Esophagus muscularis mucosa (tissue), 4 donors: Measurements from ENCODE around the gene NDRG4. TPM values are rescaled to one million over a fixed set of nuclear protein-coding genes. Genes with fewer than 3 reads are reported as not detected.

Experiments
- DNase-seq: peaks from one replicate; pipeline ENCODE4 v3.0.0-alpha.2; 2017; ENCODE audit errors: extremely low spot score
- H3K27ac ChIP-seq, 4 donors: fragments of 200-600 bp; sonication (generic); replicated peaks in 1 of 4; 1 replicate in 3 of 4; 2 replicates in 1 of 4; pipeline ENCODE4 v1.5.1; 2016 to 2019; ENCODE audit warnings: mild to moderate bottlenecking in 1 of 4
- H3K27me3 ChIP-seq, 4 donors: fragments of 200-600 bp; sonication (generic); one replicate each; pipeline versions ENCODE4 v1.5.1 to v1.6.0; 2016 to 2019
- H3K36me3 ChIP-seq, 4 donors: fragments of 200-600 bp; sonication (generic); one replicate each; pipeline ENCODE4 v1.5.1; 2016 to 2019
- H3K4me1 ChIP-seq, 4 donors: fragments of 200-600 bp; sonication (generic); one replicate each; pipeline ENCODE4 v1.5.1; 2016 to 2019
- H3K4me3 ChIP-seq, 4 donors: fragments of 200-600 bp; sonication (generic); 1 replicate in 2 of 4; 2 replicates in 2 of 4; pipeline ENCODE4 v1.5.1; 2016 to 2019; ENCODE audit warnings: mild to moderate bottlenecking in 4 of 4, moderate library complexity in 1 of 4
- H3K9me3 ChIP-seq, 4 donors: fragments of 200-600 bp; sonication (generic); 1 replicate in 3 of 4; 2 replicates in 1 of 4; pipeline ENCODE4 v1.5.1; 2016 to 2019
- EP300 ChIP-seq: sonication (generic); formaldehyde crosslinking; IDR thresholded peaks from one replicate; pipeline ENCODE4 v1.6.1; 2017; ENCODE audit warnings: antibody characterized with exemption
- POLR2A ChIP-seq: fragments of 450-650 bp; IDR thresholded peaks from one replicate; pipeline ENCODE4 v1.6.1; 2017; ENCODE audit warnings: antibody characterized with exemption, moderate library complexity, mild to moderate bottlenecking, low read depth
- POLR2AphosphoS5 ChIP-seq, 2 donors: sonication (generic); formaldehyde crosslinking; IDR thresholded peaks; one replicate each; pipeline ENCODE4 v1.6.1; 2017; ENCODE audit warnings: antibody characterized with exemption in 2 of 2
- WGBS: methylation state at CpG from one replicate; pipeline ENCODE4 v1.1.5; 2018; 5-methylcytosine and 5-hydroxymethylcytosine counted together
- intact Hi-C: fragments of 100-400 bp; cut with DNase I; formaldehyde crosslinking; loops from one replicate; pipeline ENCODE4 v1.15.1; 2023
- total RNA-seq, 4 donors: library from RNA; depleted of rRNA; stranded (reverse); fragments of >200 nt; gene quantifications; one replicate each; pipeline versions ENCODE4 v1.1.0 to v1.2.1, GENCODE V29; 2016
- TF ChIP-seq, protein P1 (sequence below), 3 experiments: fragments of 200-600 bp in 2 of 3; fragments of 450-650 bp in 1 of 3; sonication (generic) in 2 of 3; IDR thresholded peaks; one replicate each; pipeline ENCODE4 v1.5.1; 2017 to 2019; ENCODE audit warnings: antibody characterized with exemption in 3 of 3, mild to moderate bottlenecking in 2 of 3, moderate library complexity in 1 of 3

NDRG4 gene
- total RNA-seq, 4 donors from 2014 or later: 11.1 to 14.8 (median 12.3) TPM

- intact Hi-C loops: no loop called here
- no peaks in the 10 kb centered on the region for H3K9me3 ChIP-seq
- H3K36me3 ChIP-seq: no peaks in the 10 kb centered on the region
- no peak overlapping the region for H3K4me3 ChIP-seq
- H3K27me3 ChIP-seq: peaks cover 0 to 10% (median 0%) of the 10 kb centered on the region in 4 donors
- DNase-seq: no peak
- no peak overlapping the region for H3K27ac ChIP-seq
- TF ChIP-seq POLR2AphosphoS5 (IDR thresholded peaks at IDR 0.05) (no peak), POLR2A (no peak), EP300 (no peak)
- TF ChIP-seq, protein P1, sequence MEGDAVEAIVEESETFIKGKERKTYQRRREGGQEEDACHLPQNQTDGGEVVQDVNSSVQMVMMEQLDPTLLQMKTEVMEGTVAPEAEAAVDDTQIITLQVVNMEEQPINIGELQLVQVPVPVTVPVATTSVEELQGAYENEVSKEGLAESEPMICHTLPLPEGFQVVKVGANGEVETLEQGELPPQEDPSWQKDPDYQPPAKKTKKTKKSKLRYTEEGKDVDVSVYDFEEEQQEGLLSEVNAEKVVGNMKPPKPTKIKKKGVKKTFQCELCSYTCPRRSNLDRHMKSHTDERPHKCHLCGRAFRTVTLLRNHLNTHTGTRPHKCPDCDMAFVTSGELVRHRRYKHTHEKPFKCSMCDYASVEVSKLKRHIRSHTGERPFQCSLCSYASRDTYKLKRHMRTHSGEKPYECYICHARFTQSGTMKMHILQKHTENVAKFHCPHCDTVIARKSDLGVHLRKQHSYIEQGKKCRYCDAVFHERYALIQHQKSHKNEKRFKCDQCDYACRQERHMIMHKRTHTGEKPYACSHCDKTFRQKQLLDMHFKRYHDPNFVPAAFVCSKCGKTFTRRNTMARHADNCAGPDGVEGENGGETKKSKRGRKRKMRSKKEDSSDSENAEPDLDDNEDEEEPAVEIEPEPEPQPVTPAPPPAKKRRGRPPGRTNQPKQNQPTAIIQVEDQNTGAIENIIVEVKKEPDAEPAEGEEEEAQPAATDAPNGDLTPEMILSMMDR (IDR thresholded peaks at IDR 0.05): no peak
- WGBS: 100% methylated on average over 2 of the region's 3 CpGs
- H3K4me1 ChIP-seq: peaks cover 0 to 6% (median 0%) of the 10 kb centered on the region in 4 donors
Measured at GRCh38 chr16:58452640-58453039, 47.3 kb upstream of the NDRG4 start.

GRCh38 chr16:58454178-58454577 lies 45.8 kb upstream of the NDRG4 start:
- TF ChIP-seq POLR2A: no peak
- TF ChIP-seq POLR2AphosphoS5 (IDR thresholded peaks at IDR 0.05): no peak
- TF ChIP-seq, protein P1 (IDR thresholded peaks at IDR 0.05): no peak
- no peak for TF ChIP-seq EP300
- no peak for DNase-seq
- Histone ChIP-seq H3K27me3 (peaks cover 0 to 10% (median 0%) of the 10 kb centered on the region in 4 donors), H3K4me1 (peaks cover 0 to 8% (median 0%) of the 10 kb centered on the region in 4 donors), H3K36me3 (no peaks in the 10 kb centered on the region), H3K4me3 (no peak overlapping the region), H3K9me3 (no peaks in the 10 kb centered on the region), H3K27ac (no peak overlapping the region)
- 88% methylated on average over 2 of the region's 2 CpGs for WGBS
- intact Hi-C loops: no loop called here

DNA sequence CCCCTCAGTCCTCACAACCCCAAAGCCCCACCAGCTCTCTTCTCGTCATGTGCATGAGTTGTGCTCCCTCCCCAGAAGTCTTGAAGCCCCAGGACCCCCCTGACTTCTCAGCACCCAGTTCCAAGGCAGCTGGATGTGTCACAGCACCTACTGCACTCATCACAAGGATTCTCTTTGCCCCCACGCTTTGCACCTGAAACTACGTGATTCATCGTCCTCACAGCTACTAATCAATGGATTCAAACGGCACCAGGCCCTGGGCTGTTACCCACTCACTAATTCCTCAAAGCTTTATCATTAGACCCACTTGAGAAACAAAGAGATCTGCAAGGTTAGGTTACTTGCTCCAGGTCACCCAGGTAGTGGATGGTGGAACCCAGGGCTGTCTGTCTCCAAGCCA lies 45.1 kb upstream of the NDRG4 start:
- DNase-seq: no peak
- intact Hi-C loops: no loop called here
- Histone ChIP-seq H3K4me3 (no peak overlapping the region), H3K27ac (no peak overlapping the region), H3K36me3 (no peaks in the 10 kb centered on the region), H3K9me3 (no peaks in the 10 kb centered on the region), H3K27me3 (peaks cover 0 to 10% (median 0%) of the 10 kb centered on the region in 4 donors), H3K4me1 (peaks cover 0 to 9% (median 0%) of the 10 kb centered on the region in 4 donors)
- TF ChIP-seq POLR2AphosphoS5 (IDR thresholded peaks at IDR 0.05) (no peak), POLR2A (no peak), EP300 (no peak)
- TF ChIP-seq, protein P1 (IDR thresholded peaks at IDR 0.05): no peak
- WGBS: 83% methylated on average over 5 of the region's 5 CpGs

DNA sequence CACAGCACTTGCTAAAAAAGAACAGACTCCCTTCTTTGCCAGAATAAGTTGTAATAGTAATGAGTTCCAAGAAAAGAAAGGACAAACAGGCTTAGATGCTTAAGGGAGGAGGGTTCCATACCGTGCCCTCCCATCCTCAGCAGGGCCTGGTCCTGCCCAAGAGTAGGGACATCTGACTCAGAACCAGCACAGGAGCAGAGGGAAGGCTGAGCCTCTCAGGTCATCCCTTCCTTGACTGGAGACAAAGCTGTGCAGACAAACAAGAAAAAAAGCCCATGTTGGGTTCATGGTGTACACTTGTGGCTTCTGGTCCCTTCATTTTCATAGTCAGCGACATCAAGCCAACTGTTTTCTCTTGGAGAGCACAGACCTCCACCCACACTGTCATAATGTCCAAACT lies 44.2 kb upstream of the NDRG4 start:
- H3K4me3 ChIP-seq: no peak overlapping the region
- H3K36me3 ChIP-seq: no peaks in the 10 kb centered on the region
- no peaks in the 10 kb centered on the region for H3K9me3 ChIP-seq
- H3K27ac ChIP-seq: no peak overlapping the region
- intact Hi-C loops: no loop called here
- 72% methylated on average over 2 of the region's 2 CpGs for WGBS
- no peak for DNase-seq
- peaks cover 0 to 9% (median 0%) of the 10 kb centered on the region in 4 donors for H3K4me1 ChIP-seq
- TF ChIP-seq POLR2AphosphoS5 (IDR thresholded peaks at IDR 0.05): no peak
- TF ChIP-seq, protein P1 (IDR thresholded peaks at IDR 0.05): no peak
- no peak for TF ChIP-seq POLR2A
- no peak for TF ChIP-seq EP300
- H3K27me3 ChIP-seq: peaks cover 0 to 6% (median 0%) of the 10 kb centered on the region in 4 donors

- DNase-seq: no peak
- TF ChIP-seq POLR2A (no peak), EP300 (no peak), POLR2AphosphoS5 (IDR thresholded peaks at IDR 0.05) (no peak)
- TF ChIP-seq, protein P1 (IDR thresholded peaks at IDR 0.05): no peak
- Histone ChIP-seq H3K27ac (no peak overlapping the region), H3K4me1 (peaks cover 0 to 9% (median 0%) of the 10 kb centered on the region in 4 donors), H3K9me3 (no peaks in the 10 kb centered on the region), H3K36me3 (no peaks in the 10 kb centered on the region), H3K27me3 (peaks cover 0 to 2% (median 0%) of the 10 kb centered on the region in 4 donors), H3K4me3 (no peak overlapping the region)
- WGBS: 51% methylated on average over 3 of the region's 3 CpGs
- intact Hi-C loops: no loop called here
Measured at GRCh38 chr16:58456193-58456592, 43.8 kb upstream of the NDRG4 start.
